Parathyroid adenoma (tissue), 2 donors: ENCODE measurements around the gene PEX26.

Experiments used
- H2AFZ ChIP-seq: fragments of 300-600 bp; sonication (generic); one replicate; pipeline ENCODE4 v1.7.0; 2017; ENCODE audit warnings: antibody characterized with exemption, mild to moderate bottlenecking
- H3K27ac ChIP-seq: fragments of 300-600 bp; sonication (generic); one replicate; pipeline ENCODE4 v1.7.0; 2017
- H3K27me3 ChIP-seq: fragments of 300-600 bp; sonication (generic); one replicate; pipeline ENCODE4 v1.7.0; 2017; ENCODE audit warnings: low read length; ENCODE audit not compliant: control insufficient read depth, insufficient read depth
- H3K36me3 ChIP-seq: fragments of 300-600 bp; sonication (generic); one replicate; pipeline ENCODE4 v1.7.0; 2017; ENCODE audit warnings: low read length; ENCODE audit not compliant: control insufficient read depth, insufficient read depth
- H3K4me1 ChIP-seq: fragments of 300-600 bp; sonication (generic); one replicate; pipeline ENCODE4 v1.7.0; 2017; ENCODE audit warnings: control low read depth
- H3K4me2 ChIP-seq: fragments of 300-600 bp; sonication (generic); one replicate; pipeline ENCODE4 v1.7.0; 2017; ENCODE audit warnings: low read length
- H3K4me3 ChIP-seq: fragments of 300-600 bp; sonication (generic); one replicate; pipeline ENCODE4 v1.7.0; 2017; ENCODE audit warnings: low read depth, low read length
- H3K79me2 ChIP-seq: fragments of 300-600 bp; sonication (generic); one replicate; pipeline ENCODE4 v1.7.0; 2017; ENCODE audit warnings: control low read depth
- H3K9ac ChIP-seq: fragments of 300-600 bp; sonication (generic); one replicate; pipeline ENCODE4 v1.7.0; 2017; ENCODE audit warnings: mild to moderate bottlenecking
- H3K9me3 ChIP-seq: fragments of 300-600 bp; sonication (generic); one replicate; pipeline ENCODE4 v1.7.0; 2017; ENCODE audit warnings: low read length; ENCODE audit not compliant: control insufficient read depth
- TF ChIP-seq, protein P1 (sequence below): fragments of 300-600 bp; sonication (generic); IDR thresholded peaks from one replicate; pipeline ENCODE4 v1.7.0; 2017; ENCODE audit warnings: antibody characterized with exemption, mild to moderate bottlenecking
- donor health status: primary hyperparathyroidism.

PEX26 gene

DNA sequence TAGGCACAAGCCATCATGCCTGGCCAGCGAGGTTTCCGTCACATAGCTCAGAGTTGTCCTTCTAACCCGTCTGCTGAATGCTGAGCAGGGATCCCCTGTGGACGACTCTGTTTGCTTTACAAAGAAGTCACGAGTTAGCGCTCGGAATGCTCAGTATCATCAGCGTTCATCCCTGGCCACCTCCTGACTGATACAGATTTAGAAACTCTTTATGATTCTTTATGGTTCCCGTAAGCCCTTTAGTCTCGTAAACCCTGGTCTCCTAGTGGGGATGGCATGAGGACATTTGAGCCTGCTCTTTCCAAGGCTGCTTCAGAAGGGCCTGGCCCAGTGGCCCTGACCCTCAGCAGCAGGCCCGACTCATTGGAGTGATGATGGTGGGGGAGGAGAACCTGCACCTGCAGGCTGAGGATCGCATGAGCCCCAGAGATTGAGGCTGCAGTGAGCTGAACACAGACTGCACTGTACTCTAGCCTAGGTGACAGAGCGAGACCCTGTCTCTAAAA, 9.6 kb downstream of the PEX26 start:
- H3K4me1 ChIP-seq: no peaks in the 10 kb centered on the region
- no peaks in the 10 kb centered on the region for H3K79me2 ChIP-seq
- H3K9me3 ChIP-seq: no peaks in the 10 kb centered on the region
- no peak overlapping the region for H3K4me2 ChIP-seq
- H3K27me3 ChIP-seq: no peaks in the 10 kb centered on the region
- no peak overlapping the region for H3K9ac ChIP-seq
- no peak overlapping the region for H3K4me3 ChIP-seq
- H3K27ac ChIP-seq: no peak overlapping the region
- TF ChIP-seq, protein P1, sequence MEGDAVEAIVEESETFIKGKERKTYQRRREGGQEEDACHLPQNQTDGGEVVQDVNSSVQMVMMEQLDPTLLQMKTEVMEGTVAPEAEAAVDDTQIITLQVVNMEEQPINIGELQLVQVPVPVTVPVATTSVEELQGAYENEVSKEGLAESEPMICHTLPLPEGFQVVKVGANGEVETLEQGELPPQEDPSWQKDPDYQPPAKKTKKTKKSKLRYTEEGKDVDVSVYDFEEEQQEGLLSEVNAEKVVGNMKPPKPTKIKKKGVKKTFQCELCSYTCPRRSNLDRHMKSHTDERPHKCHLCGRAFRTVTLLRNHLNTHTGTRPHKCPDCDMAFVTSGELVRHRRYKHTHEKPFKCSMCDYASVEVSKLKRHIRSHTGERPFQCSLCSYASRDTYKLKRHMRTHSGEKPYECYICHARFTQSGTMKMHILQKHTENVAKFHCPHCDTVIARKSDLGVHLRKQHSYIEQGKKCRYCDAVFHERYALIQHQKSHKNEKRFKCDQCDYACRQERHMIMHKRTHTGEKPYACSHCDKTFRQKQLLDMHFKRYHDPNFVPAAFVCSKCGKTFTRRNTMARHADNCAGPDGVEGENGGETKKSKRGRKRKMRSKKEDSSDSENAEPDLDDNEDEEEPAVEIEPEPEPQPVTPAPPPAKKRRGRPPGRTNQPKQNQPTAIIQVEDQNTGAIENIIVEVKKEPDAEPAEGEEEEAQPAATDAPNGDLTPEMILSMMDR: no peak
- H3K36me3 ChIP-seq: no peaks in the 10 kb centered on the region
- H2AFZ ChIP-seq: no peak overlapping the region

DNA sequence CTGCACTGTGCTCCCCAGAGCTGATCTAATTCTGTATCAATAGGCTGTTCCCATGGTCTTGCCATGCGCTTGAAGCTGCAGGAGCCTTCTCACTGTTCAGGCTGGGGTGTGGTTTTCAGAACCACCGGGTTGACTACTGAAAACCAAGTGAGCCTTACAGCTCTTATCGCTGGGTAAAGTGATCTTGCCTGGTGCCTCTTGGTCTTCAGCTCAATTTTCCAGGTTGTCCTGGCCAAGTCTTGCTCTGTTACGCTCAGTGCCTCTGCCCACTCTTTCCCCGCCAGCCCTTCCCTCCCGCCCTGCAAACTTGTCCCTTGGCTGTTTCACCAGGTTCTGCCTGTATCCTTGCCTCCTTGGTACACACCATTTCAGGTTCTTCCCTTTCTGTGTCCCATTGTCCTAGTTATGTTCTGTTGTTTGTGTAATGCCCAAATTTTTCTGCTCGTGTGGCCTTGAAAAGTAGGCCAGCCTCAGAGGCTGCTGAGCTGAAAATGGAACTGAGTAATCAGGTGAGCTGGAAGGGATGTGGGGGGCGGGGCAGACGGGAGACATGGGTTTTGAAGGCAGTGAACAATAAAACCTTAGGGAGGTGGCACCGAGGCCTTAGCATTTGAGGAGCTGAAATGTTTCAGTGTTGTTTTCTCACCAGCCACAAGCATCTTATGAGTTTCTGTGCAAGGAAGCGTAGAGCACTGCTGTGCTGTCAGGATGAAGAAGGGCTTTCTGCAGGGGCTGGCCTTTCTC, 11.2 kb downstream of the PEX26 start:
- Histone ChIP-seq H3K36me3 (no peaks in the 10 kb centered on the region), H3K4me2 (no peak overlapping the region), H3K4me3 (no peak overlapping the region), H3K9ac (no peak overlapping the region), H3K27ac (no peak overlapping the region), H3K4me1 (no peaks in the 10 kb centered on the region), H2AFZ (no peak overlapping the region), H3K9me3 (no peaks in the 10 kb centered on the region), H3K27me3 (no peaks in the 10 kb centered on the region), H3K79me2 (no peaks in the 10 kb centered on the region)
- TF ChIP-seq, protein P1: no peak

DNA sequence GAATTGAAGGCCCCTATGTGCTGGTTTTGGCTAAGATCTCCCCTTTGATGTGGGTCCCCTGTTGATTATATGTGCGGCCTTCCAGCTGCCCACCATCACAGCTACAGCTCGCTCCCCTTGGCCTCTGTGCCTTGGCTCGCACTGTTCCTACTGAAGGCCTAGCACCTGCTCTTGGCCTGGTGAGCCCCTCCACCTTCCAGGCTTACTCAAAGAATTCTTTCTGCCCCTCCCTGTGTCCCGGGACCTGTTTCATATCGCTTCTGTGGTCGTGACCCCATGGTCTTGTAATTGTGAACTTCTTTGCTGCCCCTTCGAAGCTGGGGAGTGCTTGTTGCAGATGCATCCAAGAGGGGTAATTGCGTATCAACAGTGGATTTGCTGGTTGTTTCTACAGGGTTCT, 12.5 kb downstream of the PEX26 start:
- no peaks in the 10 kb centered on the region for H3K4me1 ChIP-seq
- H2AFZ ChIP-seq: no peak overlapping the region
- H3K4me2 ChIP-seq: no peak overlapping the region
- TF ChIP-seq, protein P1: no peak
- H3K27me3 ChIP-seq: no peaks in the 10 kb centered on the region
- no peaks in the 10 kb centered on the region for H3K36me3 ChIP-seq
- no peaks in the 10 kb centered on the region for H3K79me2 ChIP-seq
- H3K27ac ChIP-seq: no peak overlapping the region
- H3K9me3 ChIP-seq: no peaks in the 10 kb centered on the region
- H3K9ac ChIP-seq: no peak overlapping the region
- no peak overlapping the region for H3K4me3 ChIP-seq

DNA sequence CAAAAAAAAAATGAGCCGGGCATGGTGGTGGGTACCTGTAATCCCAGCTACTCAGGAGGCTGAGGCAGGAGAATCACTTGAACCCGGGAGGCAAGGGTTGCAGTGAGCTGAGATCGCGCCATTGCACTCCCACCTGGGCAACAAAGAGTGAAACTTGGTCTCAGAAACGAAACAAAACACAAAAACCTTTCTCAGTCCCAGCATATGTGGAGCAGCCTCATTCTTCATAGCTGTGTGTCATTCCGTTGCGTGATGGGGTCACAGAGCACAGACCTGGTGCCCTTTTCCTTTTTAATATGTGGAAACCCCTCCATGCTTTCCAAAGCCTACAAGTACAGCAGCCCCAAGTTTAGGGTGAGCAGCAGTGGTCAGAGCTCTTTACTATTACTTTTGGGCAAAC, 13.7 kb downstream of the PEX26 start:
- Histone ChIP-seq H3K9ac (no peak overlapping the region), H3K9me3 (no peaks in the 10 kb centered on the region), H3K27me3 (no peaks in the 10 kb centered on the region), H3K79me2 (no peaks in the 10 kb centered on the region), H3K36me3 (no peaks in the 10 kb centered on the region), H3K27ac (peak overlapping the region; percentile 29), H3K4me1 (no peaks in the 10 kb centered on the region), H3K4me2 (no peak overlapping the region), H2AFZ (no peak overlapping the region), H3K4me3 (no peak overlapping the region)
- TF ChIP-seq, protein P1: no peak
